WTC11 (cell line): ENCODE data around the gene GTF3C4. TPM values are rescaled to one million over a fixed set of nuclear protein-coding genes. Genes with fewer than 3 reads are reported as not detected.

ENCODE experiments used
- ATAC-seq: fragments of 200-7000 bp; cut with Tn5 transposase; 2 replicates; pipeline ENCODE4 v1.10.0; 2021; ENCODE audit warnings: mild to moderate bottlenecking, moderate library complexity
- CTCF ChIA-PET: fragments of 300-600 bp; sonication (Branson Sonifier 250); formaldehyde crosslinking; loops from one replicate; lab custom pipeline; 2021; ENCODE audit warnings: antibody characterized with exemption; lab: Charles Lee
- POLR2A ChIA-PET: fragments of 350-600 bp; sonication (Branson Sonifier 250); formaldehyde crosslinking; loops from one replicate; lab custom pipeline; 2021; ENCODE audit warnings: antibody characterized with exemption; lab: Charles Lee
- DNase-seq: peaks from one replicate; pipeline ENCODE4 v3.0.0; 2021; ENCODE audit warnings: low spot score
- H3K27ac Mint-ChIP-seq: 2 replicates; pipeline ENCODE4 v1.8.0; 2021; ENCODE audit warnings: mixed read lengths
- H3K27me3 Mint-ChIP-seq: 2 replicates; pipeline ENCODE4 v1.8.0; 2021; ENCODE audit warnings: low read depth, mild to moderate bottlenecking, moderate library complexity, mixed read lengths
- H3K36me3 Mint-ChIP-seq: 2 replicates; pipeline ENCODE4 v1.8.0; 2021; ENCODE audit warnings: mixed read lengths
- H3K4me1 Mint-ChIP-seq: 2 replicates; pipeline ENCODE4 v1.8.0; 2022; ENCODE audit warnings: mixed read lengths
- H3K4me3 Mint-ChIP-seq: 2 replicates; pipeline ENCODE4 v1.8.0; 2021; ENCODE audit warnings: mild to moderate bottlenecking, moderate library complexity, mixed read lengths
- H3K9me3 Mint-ChIP-seq: 2 replicates; pipeline ENCODE4 v1.8.0; 2021; ENCODE audit warnings: mixed read lengths
- ATF1 ChIP-seq: sonication (generic); formaldehyde crosslinking; IDR thresholded peaks from 2 replicates; pipeline ENCODE4 v1.8.1; 2023; ENCODE audit warnings: mild to moderate bottlenecking, moderate library complexity, missing genetic modification reagents
- CDX4 ChIP-seq: fragments of 250-450 bp; sonication (Bioruptor Pico); IDR thresholded peaks from 2 replicates; pipeline ENCODE4 v1.9.0; 2021; ENCODE audit warnings: moderate library complexity, mild to moderate bottlenecking, inconsistent platforms, borderline replicate concordance
- CREB1 ChIP-seq: sonication (generic); formaldehyde crosslinking; IDR thresholded peaks from 2 replicates; pipeline ENCODE4 v1.8.0; 2023; ENCODE audit warnings: mild to moderate bottlenecking, missing genetic modification reagents
- CTCF ChIP-seq: fragments of 200-600 bp; IDR thresholded peaks from 2 replicates; pipeline ENCODE4 v1.8.0; 2022; ENCODE audit warnings: antibody characterized with exemption
- E2F5 ChIP-seq: sonication (generic); formaldehyde crosslinking; IDR thresholded peaks from 2 replicates; pipeline ENCODE4 v1.8.1; 2022; ENCODE audit warnings: mild to moderate bottlenecking, moderate library complexity, missing genetic modification reagents
- ERG ChIP-seq: fragments of 250-450 bp; sonication (Bioruptor Pico); IDR thresholded peaks from 2 replicates; pipeline ENCODE4 v1.8.0; 2021; ENCODE audit warnings: mild to moderate bottlenecking
- FOXP4 ChIP-seq: sonication (generic); formaldehyde crosslinking; IDR thresholded peaks from 2 replicates; pipeline ENCODE4 v1.8.0; 2022; ENCODE audit warnings: mild to moderate bottlenecking, missing genetic modification reagents
- IRF1 ChIP-seq: sonication (generic); formaldehyde crosslinking; IDR thresholded peaks from 2 replicates; pipeline ENCODE4 v1.8.0; 2023; ENCODE audit warnings: missing genetic modification reagents
- NFATC4 ChIP-seq: fragments of 250-450 bp; sonication (Bioruptor Pico); IDR thresholded peaks from 2 replicates; pipeline ENCODE4 v1.9.0; 2021; ENCODE audit warnings: mild to moderate bottlenecking
- NFYB ChIP-seq: sonication (generic); formaldehyde crosslinking; conservative IDR thresholded peaks from 2 replicates; pipeline ENCODE4 v1.8.0; 2022; ENCODE audit warnings: low read depth, missing genetic modification reagents
- RELA ChIP-seq: sonication (generic); formaldehyde crosslinking; IDR thresholded peaks from 2 replicates; pipeline ENCODE4 v1.8.1; 2022; ENCODE audit warnings: missing genetic modification reagents, mild to moderate bottlenecking, borderline replicate concordance
- RORB ChIP-seq: fragments of 250-450 bp; sonication (Bioruptor Pico); IDR thresholded peaks from 2 replicates; pipeline ENCODE4 v1.9.0; 2021; ENCODE audit warnings: mild to moderate bottlenecking
- SMAD3 ChIP-seq: sonication (generic); formaldehyde crosslinking; IDR thresholded peaks from 2 replicates; pipeline ENCODE4 v1.8.0; 2022; ENCODE audit warnings: missing genetic modification reagents, mild to moderate bottlenecking, borderline replicate concordance
- STAT6 ChIP-seq: sonication (generic); formaldehyde crosslinking; conservative IDR thresholded peaks from 2 replicates; pipeline ENCODE4 v1.8.1; 2023; ENCODE audit warnings: mild to moderate bottlenecking, low read depth, missing genetic modification reagents, moderate library complexity
- ZBTB21 ChIP-seq: sonication (generic); formaldehyde crosslinking; IDR thresholded peaks from 2 replicates; pipeline ENCODE4 v1.8.1; 2023; ENCODE audit warnings: mild to moderate bottlenecking, missing genetic modification reagents, borderline replicate concordance
- ZBTB43 ChIP-seq: sonication (generic); formaldehyde crosslinking; IDR thresholded peaks from 2 replicates; pipeline ENCODE4 v1.8.1; 2023; ENCODE audit warnings: mild to moderate bottlenecking, missing genetic modification reagents
- ZMAT4 ChIP-seq: fragments of 250-450 bp; sonication (Bioruptor Pico); IDR thresholded peaks from 2 replicates; pipeline ENCODE4 v1.9.0; 2021; ENCODE audit warnings: mild to moderate bottlenecking
- ZNF138 ChIP-seq: sonication (generic); formaldehyde crosslinking; conservative IDR thresholded peaks from 2 replicates; pipeline ENCODE4 v1.8.1; 2022; ENCODE audit warnings: mild to moderate bottlenecking, moderate library complexity, missing genetic modification reagents
- ZNF263 ChIP-seq: sonication (generic); formaldehyde crosslinking; IDR thresholded peaks from 2 replicates; pipeline ENCODE4 v1.8.1; 2022; ENCODE audit warnings: low read depth, mild to moderate bottlenecking, moderate library complexity, missing genetic modification reagents
- ZNF317 ChIP-seq: sonication (generic); formaldehyde crosslinking; IDR thresholded peaks from 2 replicates; pipeline ENCODE4 v1.8.1; 2023; ENCODE audit warnings: low read depth, mild to moderate bottlenecking, moderate library complexity, missing genetic modification reagents, borderline replicate concordance
- total RNA-seq: library from RNA; stranded (reverse); gene quantifications from 3 replicates; pipeline ENCODE4 v1.2.3, GENCODE V29; 2021

The GTF3C4 gene
- total RNA-seq, 1 experiment from 2014 or later, result 31.6 TPM

GRCh38 chr9:132730054-132731033 lies 60.1 kb downstream of the GTF3C4 start:
- H3K4me3 Mint-ChIP-seq, result no peak overlapping the region
- ChIA-PET POLR2A (no interaction called here), CTCF (no interaction called here)
- H3K9me3 Mint-ChIP-seq, result no peaks in the 10 kb centered on the region
- H3K27me3 Mint-ChIP-seq, result no peaks in the 10 kb centered on the region; the same call in 1 of the 2 replicates
- DNase-seq (no peak), ATAC-seq (no peak)
- no peaks in the 10 kb centered on the region for H3K36me3 Mint-ChIP-seq
- peaks cover 11% of the 10 kb centered on the region for H3K4me1 Mint-ChIP-seq
- TF ChIP-seq ZBTB43 (CRISPR knock-in tag), result no peak
- TF ChIP-seq NFATC4 (CRISPR knock-in tag), result no peak
- TF ChIP-seq RORB (CRISPR knock-in tag), result no peak
- TF ChIP-seq RELA (CRISPR knock-in tag), result no peak
- TF ChIP-seq STAT6 (CRISPR knock-in tag), result no peak
- TF ChIP-seq IRF1 (CRISPR knock-in tag), result no peak
- no peak for TF ChIP-seq FOXP4 (CRISPR knock-in tag)
- TF ChIP-seq ERG (CRISPR knock-in tag), result no peak
- TF ChIP-seq ZNF263 (CRISPR knock-in tag), result no peak
- no peak for TF ChIP-seq ZBTB21 (CRISPR knock-in tag)
- no peak for TF ChIP-seq ZNF138 (CRISPR knock-in tag)
- no peak for TF ChIP-seq E2F5
- H3K27ac Mint-ChIP-seq, result no peak overlapping the region

GRCh38 chr9:132731230-132731629 lies 61.0 kb downstream of the GTF3C4 start:
- ChIA-PET POLR2A (no interaction called here), CTCF (no interaction called here)
- no peak for DNase-seq
- H3K27me3 Mint-ChIP-seq, result no peaks in the 10 kb centered on the region; the same call in 1 of the 2 replicates
- H3K4me3 Mint-ChIP-seq, result no peak overlapping the region
- H3K9me3 Mint-ChIP-seq, result no peaks in the 10 kb centered on the region
- H3K4me1 Mint-ChIP-seq, result peaks cover 11% of the 10 kb centered on the region
- H3K36me3 Mint-ChIP-seq, result no peaks in the 10 kb centered on the region
- ATAC-seq, result no peak
- H3K27ac Mint-ChIP-seq, result no peak overlapping the region
- TF ChIP-seq NFYB (CRISPR knock-in tag), result no peak
- no peak for TF ChIP-seq CDX4 (CRISPR knock-in tag)
- no peak for TF ChIP-seq SMAD3
- TF ChIP-seq ZMAT4 (CRISPR knock-in tag), result no peak
- no peak for TF ChIP-seq ATF1
- no peak for TF ChIP-seq CREB1 (CRISPR knock-in tag)
- no peak for TF ChIP-seq ZNF317 (CRISPR knock-in tag)
- TF ChIP-seq CTCF, result no peak
